Right forelimb (tissue), 1 donor: ENCODE data around the gene PARD3B.

Experiments
- DNase-seq: peaks from one replicate; pipeline ENCODE4 v3.0.0-alpha.2; 2018

The PARD3B gene

DNA sequence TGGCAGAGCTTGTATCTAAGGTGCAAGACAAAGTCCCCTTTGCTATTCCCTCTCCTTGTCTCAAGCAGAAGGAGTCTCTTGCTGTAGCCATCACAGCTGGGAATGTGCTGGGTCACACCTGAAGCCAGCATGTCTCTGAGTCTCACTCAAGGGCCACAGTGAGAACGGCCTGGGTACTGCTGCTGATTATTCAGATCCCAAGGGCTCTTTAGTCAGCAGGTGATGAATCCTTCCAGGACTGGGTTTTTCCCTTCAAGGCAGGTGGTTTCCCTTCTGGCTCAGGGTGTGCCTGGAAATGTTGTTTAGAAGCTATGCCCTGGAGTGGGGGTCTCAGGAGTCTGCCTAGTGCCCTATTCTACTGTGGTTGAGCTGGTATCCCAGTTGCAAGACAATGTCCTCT is 356.3 kb downstream of the PARD3B start:
- DNase-seq = no peak

DNA sequence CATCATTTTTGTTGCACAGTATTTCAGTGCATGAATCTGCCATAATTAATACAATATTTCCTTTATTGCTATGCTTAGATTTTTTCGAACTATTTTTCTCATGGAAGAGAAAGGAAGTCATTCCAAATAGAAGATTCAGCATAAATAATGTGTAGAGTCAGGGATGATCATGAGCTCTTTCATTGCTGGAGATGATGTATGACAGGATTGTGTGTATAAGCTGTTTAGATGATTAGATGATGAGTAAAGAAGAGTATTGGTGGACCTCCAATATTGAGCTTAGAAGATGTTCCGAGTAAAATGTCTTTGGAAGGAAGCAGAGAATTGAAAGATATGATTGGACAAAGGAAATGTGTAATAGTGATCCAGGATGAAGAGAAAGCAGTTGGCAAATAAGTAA is 364.5 kb downstream of the PARD3B start:
- DNase-seq = no peak

DNA sequence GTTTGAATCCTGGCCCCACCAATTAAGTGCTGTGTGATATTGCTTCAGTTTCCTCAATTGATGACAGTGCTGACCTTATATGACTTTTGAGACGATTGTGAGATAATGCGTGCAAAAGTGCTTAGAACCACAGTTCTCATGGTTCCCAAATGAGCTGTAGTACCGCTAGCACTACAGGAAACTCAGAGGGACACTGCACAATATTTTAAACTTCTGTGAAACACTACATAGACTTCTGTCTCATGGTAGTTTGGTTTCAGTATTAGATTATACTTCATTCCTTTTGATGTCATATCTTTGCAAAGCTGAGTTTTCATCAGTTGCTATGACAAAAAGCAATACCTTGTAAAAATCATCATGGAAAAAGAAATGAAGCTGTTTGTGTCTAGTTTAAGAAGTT is 368.0 kb downstream of the PARD3B start:
- DNase-seq = no peak

DNA sequence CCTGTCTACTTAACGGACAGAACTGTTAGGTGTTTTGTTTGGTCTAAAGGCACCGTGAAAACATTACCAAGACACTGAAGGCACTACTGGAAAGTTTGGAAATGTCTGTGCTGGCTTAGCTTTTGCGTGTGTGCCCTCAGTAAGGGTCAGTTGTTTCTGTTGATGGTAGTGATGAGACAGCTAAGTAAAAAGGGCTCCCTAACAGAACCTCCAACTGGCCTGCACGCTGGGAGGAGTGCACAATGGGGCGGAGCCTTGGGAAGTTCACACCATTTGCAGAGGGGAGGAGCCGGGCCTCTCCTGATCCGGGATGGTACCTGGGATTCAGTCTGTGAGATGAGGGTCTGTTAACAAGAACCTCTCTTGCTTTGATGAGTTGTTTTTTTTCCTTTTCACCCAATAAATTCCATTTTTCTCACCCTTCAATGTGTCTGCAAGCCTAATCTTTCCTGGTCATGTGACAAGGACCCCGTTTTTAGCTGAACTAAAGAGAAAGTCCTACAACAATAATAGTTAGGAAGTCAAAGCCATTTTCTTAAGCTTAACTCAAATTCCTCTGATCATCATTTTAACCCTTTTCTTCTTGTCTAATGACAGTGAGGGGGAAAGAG is 368.7 kb downstream of the PARD3B start:
- DNase-seq = no peak

DNA sequence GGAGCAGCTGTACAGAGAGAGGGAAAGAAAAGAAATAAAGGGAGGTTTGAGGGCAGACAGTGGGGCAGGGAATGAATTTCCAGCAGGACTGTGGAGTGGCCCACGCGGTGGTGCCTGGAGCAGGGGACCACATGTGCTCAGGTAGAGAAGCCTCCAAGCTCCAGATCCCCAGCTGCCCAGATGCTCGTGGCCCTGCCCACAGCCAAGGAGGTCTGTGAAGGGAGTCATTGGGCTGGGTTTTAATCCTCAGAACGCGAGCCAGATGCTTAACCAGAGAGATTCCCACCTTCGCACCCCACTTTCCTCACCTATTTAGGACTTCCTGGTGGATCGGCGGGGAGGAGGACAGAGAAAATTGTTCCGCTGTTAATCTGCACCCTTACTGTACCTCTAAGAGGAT is 369.4 kb downstream of the PARD3B start:
- no peak for DNase-seq

DNA sequence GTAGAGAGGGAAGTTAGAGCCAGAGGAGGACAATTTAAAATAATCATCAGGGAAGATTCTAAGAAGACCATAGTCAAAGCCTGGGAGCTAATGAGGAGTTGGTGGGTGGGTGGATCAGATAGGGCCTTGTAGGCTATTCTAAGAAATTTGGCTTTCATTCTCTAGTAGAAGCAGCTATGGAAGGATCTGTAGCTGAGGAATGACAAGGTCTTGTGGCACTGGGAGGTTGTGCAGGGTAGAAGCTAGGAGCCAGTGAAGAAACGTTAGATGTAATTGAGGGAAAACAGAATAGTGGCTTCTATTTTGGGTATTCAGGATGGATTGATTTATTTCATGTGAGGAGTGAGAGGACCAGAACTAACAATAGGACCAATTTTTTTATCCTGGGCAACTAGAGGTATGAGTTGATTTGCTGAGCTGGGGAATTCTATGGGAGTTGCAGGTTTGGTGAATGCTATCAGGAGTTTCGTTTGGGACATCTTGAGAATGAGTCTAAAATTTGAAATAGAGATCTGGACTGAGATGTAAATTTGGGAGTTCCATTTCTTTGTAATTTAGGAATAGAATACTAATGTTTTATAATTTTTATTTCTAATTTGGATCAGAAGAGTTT is 371.9 kb downstream of the PARD3B start:
- DNase-seq = no peak

DNA sequence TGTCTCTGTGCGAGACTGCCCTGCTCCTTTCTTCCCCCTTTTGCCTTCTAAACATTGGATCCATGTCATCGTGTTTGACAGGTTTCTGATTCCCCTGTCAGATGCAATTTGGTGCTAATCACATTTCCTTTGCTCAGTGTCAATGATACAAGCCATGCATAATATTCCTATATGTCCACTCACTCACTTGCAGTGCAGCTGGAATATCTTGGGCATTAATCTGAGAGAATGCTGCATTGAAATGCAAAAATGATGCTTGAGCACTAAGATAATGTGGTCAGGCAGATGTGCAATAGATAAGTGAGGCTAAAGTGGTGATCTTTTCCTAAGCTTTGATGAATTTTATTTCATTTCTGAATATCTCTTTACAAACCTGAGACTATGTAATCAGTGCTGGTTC is 375.5 kb downstream of the PARD3B start:
- DNase-seq = no peak

DNA sequence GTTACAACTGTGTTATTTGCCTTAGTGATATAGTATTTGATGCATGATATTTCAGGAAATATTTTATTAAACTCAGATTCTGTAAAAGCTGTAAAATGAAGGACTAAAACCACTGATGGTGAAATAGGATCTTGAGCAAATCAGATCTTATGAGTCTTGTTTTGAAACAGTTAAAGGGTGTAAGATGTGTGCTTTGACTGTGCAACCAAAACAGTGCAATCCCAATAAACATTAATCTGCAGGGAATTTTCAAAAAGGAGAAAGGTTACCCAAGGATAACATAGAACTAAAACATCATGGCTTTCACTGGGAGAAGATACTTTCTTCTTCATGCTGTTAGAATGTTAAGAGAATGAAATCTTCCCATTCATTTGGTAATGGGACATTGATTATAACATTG is 378.7 kb downstream of the PARD3B start:
- DNase-seq = no peak

DNA sequence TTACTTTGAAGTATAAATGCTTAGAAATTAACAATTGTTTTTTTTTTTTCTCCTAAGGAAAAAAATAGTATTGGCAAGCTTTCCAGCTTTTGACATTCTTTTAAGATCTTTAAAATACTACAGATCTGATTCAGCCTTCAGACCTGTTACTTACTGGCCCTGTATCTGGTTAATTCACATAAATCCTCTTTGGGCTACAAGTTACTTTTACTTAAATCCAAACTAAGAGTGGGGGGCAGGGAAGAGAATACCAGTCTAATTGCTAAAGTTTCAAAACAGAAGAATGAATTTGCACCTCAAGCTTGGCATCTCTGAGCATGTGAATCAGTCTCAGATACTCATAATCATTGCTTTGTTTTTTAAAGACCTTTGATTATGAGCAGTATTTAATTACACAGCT is 386.3 kb downstream of the PARD3B start:
- no peak for DNase-seq

DNA sequence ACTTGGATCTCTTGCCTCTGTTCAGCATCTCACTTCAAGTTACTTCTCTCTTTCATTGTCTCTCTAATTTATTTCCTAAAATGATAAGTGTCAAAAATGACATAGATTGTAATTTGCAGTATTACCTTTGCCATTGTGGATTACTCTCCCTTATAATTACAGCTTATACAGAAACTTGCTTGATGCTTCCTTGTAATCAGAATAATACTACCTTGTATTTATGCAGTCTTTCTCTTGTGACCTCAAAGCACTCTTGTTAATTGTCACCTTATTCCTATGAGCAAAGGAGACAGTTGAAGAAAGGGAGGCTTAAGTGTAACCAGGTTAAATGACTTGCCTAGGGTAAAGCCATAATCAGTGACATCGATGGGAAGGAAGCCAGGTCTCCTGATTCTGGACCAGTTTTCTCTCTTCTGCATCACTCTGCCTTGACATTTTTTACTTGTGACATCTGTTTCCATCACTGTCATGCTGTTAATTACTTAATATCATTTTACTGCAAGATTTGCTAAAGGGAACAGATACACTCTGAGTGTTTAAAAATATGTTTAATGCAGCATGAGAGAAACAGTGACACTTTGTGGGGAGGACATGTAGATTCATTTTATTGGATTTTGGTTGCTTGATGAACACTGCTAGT is 388.6 kb downstream of the PARD3B start:
- no peak for DNase-seq

DNA sequence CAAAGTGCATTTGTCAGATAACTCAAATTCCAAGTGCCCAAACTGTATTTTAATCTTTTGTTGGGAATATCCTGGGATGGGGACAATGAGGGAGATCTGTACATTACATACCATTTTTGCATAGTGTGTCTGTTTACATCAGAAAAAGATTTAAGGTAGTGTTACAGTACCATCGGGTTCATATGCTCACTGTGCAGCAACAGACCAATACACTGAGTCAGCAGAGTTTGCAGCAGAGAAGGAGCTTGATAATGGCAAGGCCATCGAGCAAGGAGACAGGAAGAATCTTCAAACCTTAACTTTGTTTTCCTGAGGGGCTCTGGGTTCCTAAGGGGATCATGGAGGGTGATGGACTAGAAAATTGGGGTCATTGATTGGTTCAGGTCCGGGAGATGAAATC is 399.7 kb downstream of the PARD3B start:
- no peak for DNase-seq

DNA sequence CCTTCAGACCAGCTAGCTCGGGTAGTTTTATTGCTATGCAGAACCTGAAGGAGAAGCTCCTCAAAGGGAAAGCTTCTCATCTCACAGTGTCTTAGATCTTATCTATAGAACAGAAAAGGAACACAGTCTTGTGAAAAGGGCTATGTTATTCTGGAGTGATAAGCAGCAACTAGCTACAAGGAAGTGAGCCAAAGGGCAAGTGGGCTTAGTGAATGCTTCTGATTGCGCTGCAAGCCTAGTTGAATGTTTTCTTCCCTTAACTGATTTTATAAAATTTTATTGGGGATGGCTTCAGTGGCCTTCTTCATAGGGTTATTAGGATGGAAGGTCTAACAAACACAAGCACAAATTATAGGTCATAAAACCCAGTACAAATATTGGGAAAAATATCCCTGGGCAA is 400.1 kb downstream of the PARD3B start:
- DNase-seq = no peak

DNA sequence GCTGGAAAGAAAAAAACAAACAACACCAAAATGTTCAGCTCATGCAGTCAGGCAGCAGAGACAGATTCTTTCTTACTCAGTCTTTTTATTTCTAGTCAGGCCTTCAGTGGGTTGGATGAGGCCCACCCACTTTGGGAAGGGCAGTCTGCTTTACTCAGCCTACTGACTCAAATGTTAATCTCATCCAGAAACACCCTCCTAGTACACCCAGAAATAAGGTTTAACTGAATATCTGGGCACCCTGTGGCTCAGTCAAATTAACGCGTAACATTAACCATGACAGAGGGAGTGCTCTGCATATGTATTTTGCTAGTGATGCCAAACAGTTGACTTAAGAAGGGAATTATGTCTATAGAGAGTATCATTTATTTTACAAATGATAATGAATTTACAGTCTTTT is 401.6 kb downstream of the PARD3B start:
- DNase-seq = no peak

DNA sequence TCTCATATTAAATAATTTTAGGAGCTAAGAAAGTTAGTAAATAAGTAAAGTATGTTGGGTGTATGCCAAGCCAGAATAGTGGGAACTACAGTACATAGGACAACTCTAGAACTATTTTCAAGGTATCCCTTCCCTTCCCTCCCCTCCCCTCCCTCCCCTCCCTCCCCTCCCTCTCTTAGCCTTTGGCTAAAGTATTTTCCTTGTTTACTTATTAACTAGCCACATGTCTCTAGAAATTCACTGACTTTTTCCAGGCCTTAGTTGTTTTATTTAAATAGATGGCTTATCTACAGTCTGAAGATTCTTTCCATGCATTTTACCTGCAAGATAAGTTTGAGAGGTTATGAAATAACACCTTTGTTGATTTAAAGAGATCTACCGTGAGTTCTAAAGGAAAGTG is 402.1 kb downstream of the PARD3B start:
- no peak for DNase-seq

DNA sequence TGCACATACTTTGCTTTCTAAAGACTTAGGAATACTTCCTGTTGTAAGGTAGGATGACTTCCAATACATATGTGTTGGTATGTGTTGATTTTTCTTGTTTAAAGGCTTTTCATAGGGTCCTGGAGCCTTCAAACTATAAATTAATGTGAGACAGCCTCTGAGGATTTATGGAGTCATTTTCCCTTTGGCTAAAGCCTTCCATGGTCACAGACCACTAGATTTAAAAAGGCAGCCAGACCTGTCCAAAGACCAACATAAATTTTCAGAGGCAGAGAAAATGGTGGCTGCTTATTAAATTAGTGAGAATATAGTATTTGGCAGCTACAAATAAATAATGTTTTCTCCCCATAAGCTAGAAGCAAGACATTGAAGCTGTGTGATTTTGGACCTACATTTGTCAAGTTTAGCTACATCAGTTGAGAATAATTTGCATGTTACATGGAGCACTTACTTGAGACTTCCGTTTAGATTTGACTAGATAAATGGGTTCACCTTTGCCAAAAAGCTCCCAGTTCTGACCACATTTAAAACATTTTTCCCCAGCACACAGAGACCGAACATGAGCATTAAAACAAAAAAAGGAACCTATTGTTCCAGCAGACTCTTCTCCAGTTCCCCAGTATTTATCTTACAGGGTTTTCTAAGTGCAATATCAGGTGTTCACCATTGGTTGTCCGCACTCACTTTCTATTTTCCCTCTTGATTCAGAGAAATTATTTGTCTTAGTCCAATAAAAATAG is 402.9 kb downstream of the PARD3B start:
- DNase-seq = no peak

DNA sequence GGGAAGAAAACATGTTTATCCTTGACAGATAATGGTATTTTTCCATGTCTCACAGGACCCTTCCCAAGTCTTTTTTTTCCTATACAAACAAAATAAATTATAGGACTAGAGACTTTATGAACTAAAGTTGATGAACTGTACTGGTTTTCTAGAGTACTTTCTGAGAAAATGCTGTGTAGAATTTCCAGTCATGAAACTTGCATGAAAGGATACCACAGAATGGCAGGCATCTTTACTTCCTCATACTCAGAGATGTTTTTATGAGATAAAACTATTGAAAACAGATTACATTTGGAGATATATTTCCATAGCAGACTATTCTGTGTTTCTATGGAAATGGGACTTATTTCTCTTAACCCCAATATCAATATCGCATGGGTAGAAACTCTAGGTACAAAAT is 403.5 kb downstream of the PARD3B start:
- no peak for DNase-seq

DNA sequence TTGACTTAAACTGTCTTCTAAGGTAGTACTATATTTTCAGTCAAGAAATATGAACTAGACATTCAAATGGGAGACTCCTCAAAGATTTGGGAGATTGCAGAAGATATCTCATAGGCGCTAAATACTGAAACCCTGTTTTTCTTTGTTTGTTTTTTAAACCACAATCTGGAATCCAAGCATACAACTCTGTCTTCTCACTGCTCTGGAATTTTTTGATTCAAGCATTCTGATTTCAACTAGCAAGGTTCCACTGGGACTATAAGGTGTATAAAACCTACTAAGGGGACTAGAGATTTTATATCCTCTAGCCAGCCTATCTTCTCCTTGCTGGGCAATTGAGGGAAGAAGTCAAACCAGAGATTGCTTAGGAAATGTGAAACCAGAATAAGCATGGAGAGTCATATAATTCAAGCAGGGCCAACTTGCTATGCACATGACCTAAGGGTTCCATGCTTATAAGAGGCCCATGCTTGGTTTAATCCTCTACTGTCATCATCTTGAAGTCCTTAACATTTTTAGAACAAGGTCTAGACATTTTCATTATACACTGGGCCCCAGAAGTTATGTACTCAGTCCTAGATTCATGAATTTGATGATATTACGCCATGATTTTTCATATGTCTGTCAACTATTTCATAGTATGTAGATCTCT is 405.5 kb downstream of the PARD3B start:
- DNase-seq = no peak

DNA sequence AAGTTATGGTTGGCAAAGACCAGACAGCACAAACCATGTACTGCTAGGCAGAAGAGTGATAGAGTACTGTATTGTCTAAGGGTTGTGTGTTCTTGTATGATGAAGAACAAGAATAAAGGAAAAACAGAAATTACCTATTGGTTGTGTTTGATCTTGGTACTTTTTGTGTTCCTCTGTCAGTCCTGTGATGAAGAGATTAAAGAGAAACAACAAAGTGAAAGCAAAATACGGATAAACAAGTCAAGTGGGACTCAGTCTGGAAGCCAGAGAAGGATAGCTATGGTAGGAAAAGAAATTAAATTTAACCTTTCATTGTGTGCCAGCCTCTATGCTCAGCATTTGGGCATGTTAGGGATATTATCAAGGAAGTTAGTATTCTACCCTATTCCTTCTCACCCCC is 413.1 kb downstream of the PARD3B start:
- no peak for DNase-seq

DNA sequence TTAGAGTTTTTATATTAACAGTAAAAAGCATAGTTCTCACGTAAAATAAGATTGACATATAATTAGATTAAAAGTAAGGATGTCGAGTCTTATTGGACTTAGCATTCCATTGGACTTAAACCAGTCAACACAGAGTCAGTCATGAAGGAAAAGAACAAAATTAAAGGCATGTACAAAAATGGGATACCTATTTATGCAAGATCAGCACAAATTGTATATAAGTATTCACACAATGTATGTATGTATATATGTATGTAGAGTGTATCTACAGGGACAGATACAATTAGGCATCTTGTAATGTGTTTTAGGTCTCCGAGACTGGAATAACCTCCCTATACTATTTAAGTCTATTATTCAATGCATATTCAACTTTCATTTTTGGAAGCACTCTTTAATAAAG is 419.1 kb downstream of the PARD3B start:
- DNase-seq = no peak

DNA sequence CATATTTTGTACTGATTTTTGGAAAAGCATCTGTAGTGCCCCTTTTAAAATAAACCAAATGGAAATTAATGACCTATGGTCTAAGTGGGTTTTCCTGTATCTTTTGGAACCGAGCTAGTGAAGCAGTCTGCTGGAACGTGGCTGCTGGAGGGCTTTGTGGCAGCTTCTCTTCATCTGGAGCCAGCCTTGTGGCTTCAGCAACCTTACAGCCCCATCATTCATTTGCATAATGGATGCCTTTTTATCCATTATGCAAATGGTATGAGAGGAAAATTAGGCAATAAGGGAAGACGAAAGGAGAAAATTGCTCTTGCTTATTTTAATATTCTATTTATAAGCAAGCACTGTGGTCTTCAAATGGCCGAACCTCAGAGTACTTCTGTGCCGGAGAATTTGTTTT is 421.0 kb downstream of the PARD3B start:
- no peak for DNase-seq

DNA sequence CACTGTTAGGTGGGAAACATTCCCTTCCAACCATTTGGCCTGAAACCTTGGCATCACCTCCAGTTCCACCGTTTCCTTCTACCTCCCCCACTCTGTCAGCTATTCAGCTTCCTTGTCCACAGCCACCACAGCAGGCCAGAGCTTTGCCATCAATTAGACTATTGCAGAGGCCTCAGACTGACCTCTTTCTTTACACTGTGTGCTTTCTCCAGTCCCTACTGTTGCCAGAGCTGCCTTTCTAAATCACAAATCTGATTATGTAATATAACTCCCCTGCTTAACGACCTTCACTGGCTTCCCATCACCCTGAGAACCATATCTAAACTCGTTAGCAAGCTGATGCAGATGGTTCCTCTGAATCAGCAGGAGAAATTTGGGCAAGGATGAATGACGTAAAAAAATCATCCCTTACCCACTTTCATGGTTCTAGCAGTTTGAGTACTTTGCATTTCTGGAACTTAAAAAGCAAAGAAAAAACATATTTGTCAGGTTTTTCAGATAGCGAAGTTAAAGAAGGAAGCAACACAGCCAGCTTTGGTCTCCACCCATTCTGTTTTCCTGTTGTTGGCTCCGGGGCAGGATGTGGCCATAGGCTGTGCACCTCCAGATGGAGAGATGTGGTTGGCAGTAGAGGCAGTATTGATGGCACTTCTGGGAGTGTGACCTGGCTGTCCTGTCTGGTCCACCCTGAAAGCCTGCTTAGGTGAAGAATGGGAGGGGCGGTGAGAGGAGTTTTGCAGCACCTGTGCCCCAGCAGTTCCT is 422.1 kb downstream of the PARD3B start:
- DNase-seq = no peak

DNA sequence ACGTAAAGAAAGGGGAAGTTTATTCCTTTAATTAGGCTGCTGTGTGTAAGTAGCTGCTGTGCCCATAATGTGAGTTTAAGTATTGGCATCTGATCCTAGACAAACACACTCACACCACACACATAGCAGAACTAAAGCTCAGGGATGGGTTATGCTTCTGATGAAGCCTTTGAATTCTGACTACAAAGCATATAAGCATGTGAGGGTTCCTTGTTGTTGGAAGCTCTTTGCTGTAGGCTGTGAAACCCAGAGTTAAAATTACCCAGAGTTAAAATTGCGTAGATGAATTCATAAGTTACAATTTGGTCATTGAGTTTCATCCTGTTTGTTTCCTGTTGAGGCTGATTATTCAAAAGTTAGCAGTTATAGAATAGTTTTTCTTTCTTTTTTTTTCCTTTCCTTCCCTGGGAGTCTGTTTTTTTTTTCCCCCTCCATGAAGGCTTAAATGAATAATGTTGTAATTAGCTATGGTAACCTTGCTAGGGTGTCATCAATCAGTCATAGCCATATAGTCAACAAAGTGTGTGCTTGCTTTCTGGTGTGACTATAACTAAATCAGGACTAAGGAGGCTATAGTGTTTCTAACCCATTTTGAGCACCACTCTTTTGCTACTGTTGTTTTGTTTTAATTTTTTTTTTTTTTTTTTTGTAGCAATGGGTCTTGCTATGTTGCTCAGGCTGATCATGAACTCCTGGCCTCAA is 426.1 kb downstream of the PARD3B start:
- no peak for DNase-seq
